ENCODE data around the gene ACKR2.

GRCh38 chr3:42852441-42852840 is 43.2 kb downstream of the ACKR2 start:
- TF ChIP-seq POLR2A (IDR thresholded peaks at IDR 0.05; ENCODE audit: low read length), result peak; percentile 66
- peak; percentile 41 for TF ChIP-seq GATA1 (IDR thresholded peaks at IDR 0.05; ENCODE audit: low read depth, low read length)

Data from erythroblast (primary cell).